ENCODE results near the gene MIEF2.

Gene MIEF2

GRCh38 chr17:18226284-18226945 is 34.0 kb upstream of the MIEF2 start:
- peak overlapping the region; percentile 68 for H3K9ac ChIP-seq (ENCODE audit: low read length)
- peak overlapping the region; percentile 91 for H3K4me3 ChIP-seq (ENCODE audit: low read depth, low read length)
- H3K9me3 ChIP-seq (ENCODE audit: control insufficient read depth, insufficient read depth, low read depth, low read length), result no peaks in the 10 kb centered on the region
- H3K27ac ChIP-seq (ENCODE audit: low read depth, low read length), result no peak overlapping the region
- H3K27me3 ChIP-seq (ENCODE audit: control insufficient read depth, insufficient read depth, low read length), result no peaks in the 10 kb centered on the region
- H3K4me1 ChIP-seq (ENCODE audit: control insufficient read depth, insufficient read depth, low read length), result peaks cover 20% of the 10 kb centered on the region
- H3K36me3 ChIP-seq (ENCODE audit: control insufficient read depth, insufficient read depth, low read length), result no peaks in the 10 kb centered on the region; the same call in 1 of the 2 replicates

GRCh38 chr17:18227635-18228034 is 32.8 kb upstream of the MIEF2 start:
- peaks cover 8% of the 10 kb centered on the region for H3K36me3 ChIP-seq (ENCODE audit: control insufficient read depth, insufficient read depth, low read length)
- peaks cover 20% of the 10 kb centered on the region for H3K4me1 ChIP-seq (ENCODE audit: control insufficient read depth, insufficient read depth, low read length)
- no peaks in the 10 kb centered on the region for H3K9me3 ChIP-seq (ENCODE audit: control insufficient read depth, insufficient read depth, low read depth, low read length)
- H3K9ac ChIP-seq (ENCODE audit: low read length), result no peak overlapping the region
- H3K27ac ChIP-seq (ENCODE audit: low read depth, low read length), result no peak overlapping the region
- H3K27me3 ChIP-seq (ENCODE audit: control insufficient read depth, insufficient read depth, low read length), result no peaks in the 10 kb centered on the region
- no peak overlapping the region for H3K4me3 ChIP-seq (ENCODE audit: low read depth, low read length)

- Histone ChIP-seq H3K27ac (ENCODE audit: low read depth, low read length) (no peak overlapping the region), H3K4me3 (ENCODE audit: low read depth, low read length) (no peak overlapping the region), H3K36me3 (ENCODE audit: control insufficient read depth, insufficient read depth, low read length) (peaks cover 14% of the 10 kb centered on the region), H3K4me1 (ENCODE audit: control insufficient read depth, insufficient read depth, low read length) (peaks cover 20% of the 10 kb centered on the region), H3K27me3 (ENCODE audit: control insufficient read depth, insufficient read depth, low read length) (no peaks in the 10 kb centered on the region), H3K9me3 (ENCODE audit: control insufficient read depth, insufficient read depth, low read depth, low read length) (no peaks in the 10 kb centered on the region), H3K9ac (ENCODE audit: low read length) (no peak overlapping the region)
Measured at GRCh38 chr17:18228176-18228682, 32.2 kb upstream of the MIEF2 start.

GRCh38 chr17:18229254-18229653 is 31.2 kb upstream of the MIEF2 start:
- H3K27me3 ChIP-seq (ENCODE audit: control insufficient read depth, insufficient read depth, low read length), result no peaks in the 10 kb centered on the region
- H3K4me3 ChIP-seq (ENCODE audit: low read depth, low read length), result no peak overlapping the region
- peaks cover 14% of the 10 kb centered on the region for H3K4me1 ChIP-seq (ENCODE audit: control insufficient read depth, insufficient read depth, low read length)
- no peak overlapping the region for H3K9ac ChIP-seq (ENCODE audit: low read length)
- no peaks in the 10 kb centered on the region for H3K9me3 ChIP-seq (ENCODE audit: control insufficient read depth, insufficient read depth, low read depth, low read length)
- H3K27ac ChIP-seq (ENCODE audit: low read depth, low read length), result no peak overlapping the region
- peaks cover 24% of the 10 kb centered on the region for H3K36me3 ChIP-seq (ENCODE audit: control insufficient read depth, insufficient read depth, low read length)

- Histone ChIP-seq H3K27ac (ENCODE audit: low read depth, low read length) (no peak overlapping the region), H3K27me3 (ENCODE audit: control insufficient read depth, insufficient read depth, low read length) (no peaks in the 10 kb centered on the region), H3K4me1 (ENCODE audit: control insufficient read depth, insufficient read depth, low read length) (peaks cover 10% of the 10 kb centered on the region), H3K36me3 (ENCODE audit: control insufficient read depth, insufficient read depth, low read length) (peaks cover 29% of the 10 kb centered on the region), H3K4me3 (ENCODE audit: low read depth, low read length) (no peak overlapping the region), H3K9me3 (ENCODE audit: control insufficient read depth, insufficient read depth, low read depth, low read length) (no peaks in the 10 kb centered on the region), H3K9ac (ENCODE audit: low read length) (no peak overlapping the region)
Measured at GRCh38 chr17:18229771-18230170, 30.7 kb upstream of the MIEF2 start.

- Histone ChIP-seq H3K36me3 (ENCODE audit: control insufficient read depth, insufficient read depth, low read length) (peaks cover 37% of the 10 kb centered on the region), H3K27ac (ENCODE audit: low read depth, low read length) (no peak overlapping the region), H3K9me3 (ENCODE audit: control insufficient read depth, insufficient read depth, low read depth, low read length) (no peaks in the 10 kb centered on the region), H3K4me1 (ENCODE audit: control insufficient read depth, insufficient read depth, low read length) (peaks cover 6% of the 10 kb centered on the region), H3K4me3 (ENCODE audit: low read depth, low read length) (no peak overlapping the region), H3K9ac (ENCODE audit: low read length) (no peak overlapping the region), H3K27me3 (ENCODE audit: control insufficient read depth, insufficient read depth, low read length) (no peaks in the 10 kb centered on the region)
Measured at GRCh38 chr17:18230288-18231141, 29.9 kb upstream of the MIEF2 start.

- Histone ChIP-seq H3K9ac (ENCODE audit: low read length) (no peak overlapping the region), H3K27ac (ENCODE audit: low read depth, low read length) (no peak overlapping the region), H3K27me3 (ENCODE audit: control insufficient read depth, insufficient read depth, low read length) (no peaks in the 10 kb centered on the region), H3K9me3 (ENCODE audit: control insufficient read depth, insufficient read depth, low read depth, low read length) (no peaks in the 10 kb centered on the region), H3K36me3 (ENCODE audit: control insufficient read depth, insufficient read depth, low read length) (peaks cover 43% of the 10 kb centered on the region), H3K4me3 (ENCODE audit: low read depth, low read length) (no peak overlapping the region), H3K4me1 (ENCODE audit: control insufficient read depth, insufficient read depth, low read length) (peaks cover 6% of the 10 kb centered on the region)
Measured at GRCh38 chr17:18231164-18231563, 29.3 kb upstream of the MIEF2 start.

GRCh38 chr17:18233803-18234518 is 26.5 kb upstream of the MIEF2 start:
- Histone ChIP-seq H3K4me1 (ENCODE audit: control insufficient read depth, insufficient read depth, low read length) (no peaks in the 10 kb centered on the region), H3K27me3 (ENCODE audit: control insufficient read depth, insufficient read depth, low read length) (no peaks in the 10 kb centered on the region), H3K9me3 (ENCODE audit: control insufficient read depth, insufficient read depth, low read depth, low read length) (no peaks in the 10 kb centered on the region), H3K27ac (ENCODE audit: low read depth, low read length) (no peak overlapping the region; the same call in 1 of the 2 replicates), H3K9ac (ENCODE audit: low read length) (no peak overlapping the region), H3K4me3 (ENCODE audit: low read depth, low read length) (no peak overlapping the region), H3K36me3 (ENCODE audit: control insufficient read depth, insufficient read depth, low read length) (peaks cover 68% of the 10 kb centered on the region)

GRCh38 chr17:18234853-18235380 is 25.5 kb upstream of the MIEF2 start:
- Histone ChIP-seq H3K4me3 (ENCODE audit: low read depth, low read length) (no peak overlapping the region), H3K9ac (ENCODE audit: low read length) (no peak overlapping the region), H3K36me3 (ENCODE audit: control insufficient read depth, insufficient read depth, low read length) (peaks cover 76% of the 10 kb centered on the region), H3K27ac (ENCODE audit: low read depth, low read length) (peak overlapping the region; percentile 31; the same call in 1 of the 2 replicates), H3K27me3 (ENCODE audit: control insufficient read depth, insufficient read depth, low read length) (no peaks in the 10 kb centered on the region), H3K9me3 (ENCODE audit: control insufficient read depth, insufficient read depth, low read depth, low read length) (no peaks in the 10 kb centered on the region), H3K4me1 (ENCODE audit: control insufficient read depth, insufficient read depth, low read length) (no peaks in the 10 kb centered on the region)

- H3K36me3 ChIP-seq (ENCODE audit: control insufficient read depth, insufficient read depth, low read length), result peaks cover 85% of the 10 kb centered on the region
Measured at GRCh38 chr17:18235743-18236256, 24.7 kb upstream of the MIEF2 start.

More at GRCh38 chr17:18235743-18236256, 24.7 kb upstream of the MIEF2 start:
- no peaks in the 10 kb centered on the region for H3K9me3 ChIP-seq (ENCODE audit: control insufficient read depth, insufficient read depth, low read depth, low read length)
- H3K4me3 ChIP-seq (ENCODE audit: low read depth, low read length), result no peak overlapping the region
- H3K4me1 ChIP-seq (ENCODE audit: control insufficient read depth, insufficient read depth, low read length), result no peaks in the 10 kb centered on the region
- H3K27me3 ChIP-seq (ENCODE audit: control insufficient read depth, insufficient read depth, low read length), result no peaks in the 10 kb centered on the region
- no peak overlapping the region for H3K9ac ChIP-seq (ENCODE audit: low read length)
- H3K27ac ChIP-seq (ENCODE audit: low read depth, low read length), result peak overlapping the region; percentile 31; the same call in 1 of the 2 replicates
